IMR-90 (cell line): ENCODE measurements around the gene SEC23IP. TPM values are rescaled to one million over a fixed set of nuclear protein-coding genes. Genes with fewer than 3 reads are reported as not detected.
A peak's percentile ranks its signal among the peaks of the same experiment; 100 is the strongest.

Experiments
- ATAC-seq: fragments of 200-7000 bp; cut with Tn5 transposase; 2 replicates; pipeline ENCODE4 v1.9.1; 2020; ENCODE audit warnings: low read depth, mild to moderate bottlenecking, moderate library complexity
- BruUV-seq: library from RNA; stranded (reverse); fragments of 400-500 nt; replicated peaks from 2 replicates; lab custom pipeline; 2021; lab: Mats Ljungman, UMichigan
- CTCF ChIA-PET: fragments of 300-600 bp; formaldehyde crosslinking; extraction: SDS; loops from one replicate; lab custom pipeline; 2021; ENCODE audit warnings: antibody characterized with exemption; lab: Yijun Ruan, JAX
- POLR2A ChIA-PET: fragments of 300-600 bp; sonication (Branson Sonifier 250); formaldehyde crosslinking; loops from one replicate; lab custom pipeline; 2022; ENCODE audit warnings: antibody characterized with exemption; ENCODE audit not compliant: unreplicated experiment; lab: Charles Lee
- DNase-seq: peaks from one replicate; pipeline ENCODE4 v3.0.0; 2013
- H2AFZ ChIP-seq: replicated peaks from 2 replicates; pipeline ENCODE3; 2013; ENCODE audit warnings: low read length, mild to moderate bottlenecking; ENCODE audit not compliant: poor library complexity
- H2AK5ac ChIP-seq: 2 replicates; pipeline ENCODE4 v1.6.1; 2013; ENCODE audit warnings: low read depth, low read length, inconsistent platforms
- H2AK9ac ChIP-seq: replicated peaks from 2 replicates; pipeline ENCODE3; 2013; ENCODE audit warnings: mild to moderate bottlenecking, low read depth, low read length, moderate library complexity; ENCODE audit not compliant: poor library complexity
- H2BK120ac ChIP-seq: 2 replicates; pipeline ENCODE4 v1.6.1; 2013; ENCODE audit warnings: low read depth, low read length, inconsistent platforms
- H2BK15ac ChIP-seq: 3 replicates; pipeline ENCODE4 v1.6.1; 2013; ENCODE audit warnings: low read depth, low read length, inconsistent platforms
- H2BK20ac ChIP-seq: 2 replicates; pipeline ENCODE4 v1.6.1; 2013; ENCODE audit warnings: low read depth, mild to moderate bottlenecking, inconsistent platforms, low read length, moderate library complexity
- H2BK5ac ChIP-seq: 2 replicates; pipeline ENCODE4 v1.6.1; 2013; ENCODE audit warnings: mild to moderate bottlenecking, low read depth, low read length, inconsistent platforms; ENCODE audit not compliant: poor library complexity, severe bottlenecking
- H3K14ac ChIP-seq: replicated peaks from 2 replicates; pipeline ENCODE4 v1.6.1; 2013; ENCODE audit warnings: low read depth, low read length, inconsistent platforms
- H3K18ac ChIP-seq: 2 replicates; pipeline ENCODE4 v1.6.1; 2013; ENCODE audit warnings: low read depth, low read length, control low read depth
- H3K23ac ChIP-seq: 2 replicates; pipeline ENCODE4 v1.6.1; 2013; ENCODE audit warnings: low read depth, low read length, inconsistent platforms
- H3K27ac ChIP-seq: 2 replicates; pipeline ENCODE4 v1.5.1; 2013; ENCODE audit warnings: mild to moderate bottlenecking, control low read depth, low read length; ENCODE audit not compliant: insufficient read depth
- H3K27me3 ChIP-seq: 2 replicates; pipeline ENCODE4 v1.6.1; 2013; ENCODE audit warnings: low read length; ENCODE audit not compliant: control insufficient read depth, insufficient read depth
- H3K36me3 ChIP-seq: 2 replicates; pipeline ENCODE4 v1.6.1; 2013; ENCODE audit warnings: low read length, mixed read lengths; ENCODE audit not compliant: control insufficient read depth, insufficient read depth
- H3K4ac ChIP-seq: 2 replicates; pipeline ENCODE4 v1.6.1; 2013; ENCODE audit warnings: low read depth, low read length, inconsistent platforms
- H3K4me1 ChIP-seq: 2 replicates; pipeline ENCODE4 v1.6.1; 2013; ENCODE audit warnings: low read length, mixed read lengths; ENCODE audit not compliant: control insufficient read depth, insufficient read depth
- H3K4me2 ChIP-seq: 2 replicates; pipeline ENCODE4 v1.6.1; 2013; ENCODE audit warnings: low read depth, mild to moderate bottlenecking, control low read depth, low read length, moderate library complexity
- H3K4me3 ChIP-seq: 2 replicates; pipeline ENCODE4 v1.5.1; 2013; ENCODE audit warnings: low read depth, mild to moderate bottlenecking, control low read depth, low read length, moderate library complexity; ENCODE audit not compliant: insufficient read depth
- H3K56ac ChIP-seq: 2 replicates; pipeline ENCODE4 v1.6.1; 2013; ENCODE audit warnings: low read length, inconsistent platforms; ENCODE audit not compliant: insufficient read depth; ENCODE audit errors: extremely low read depth
- H3K79me1 ChIP-seq, 2 experiments: 2 replicates each; pipeline ENCODE4 v1.6.1; 2013; ENCODE audit warnings: low read length in 2 of 2, inconsistent platforms in 1 of 2, low read depth in 1 of 2
- H3K9ac ChIP-seq: 2 replicates; pipeline ENCODE4 v1.6.1; 2013; ENCODE audit warnings: low read depth, low read length, control low read depth
- H3K9me1 ChIP-seq: 2 replicates; pipeline ENCODE4 v1.6.1; 2013; ENCODE audit warnings: low read length, inconsistent platforms; ENCODE audit not compliant: insufficient read depth
- H3K9me3 ChIP-seq: 2 replicates; pipeline ENCODE4 v1.6.1; 2013; ENCODE audit warnings: low read length; ENCODE audit not compliant: control insufficient read depth, insufficient read depth
- H4K20me1 ChIP-seq: 2 replicates; pipeline ENCODE4 v1.6.1; 2013; ENCODE audit warnings: low read length, inconsistent platforms; ENCODE audit not compliant: insufficient read depth
- H4K5ac ChIP-seq: 2 replicates; pipeline ENCODE4 v1.6.1; 2013; ENCODE audit warnings: mild to moderate bottlenecking, low read depth, low read length, control low read depth
- H4K8ac ChIP-seq, 2 experiments: 2 replicates each; pipeline ENCODE4 v1.6.1; 2013; ENCODE audit warnings: low read depth in 2 of 2, low read length in 2 of 2, control low read depth in 1 of 2, inconsistent platforms in 1 of 2
- H4K91ac ChIP-seq: 2 replicates; pipeline ENCODE4 v1.6.1; 2013; ENCODE audit warnings: low read depth, low read length, inconsistent platforms; ENCODE audit not compliant: insufficient read depth
- MAFK ChIP-seq: IDR thresholded peaks from 2 replicates; pipeline ENCODE4 v1.6.1; 2012; ENCODE audit warnings: low read depth, low read length, improper control_type of control experiment
- NFE2L2 ChIP-seq: fragments of 150-350 bp; IDR thresholded peaks from 2 replicates; pipeline ENCODE4 v1.6.1; 2016; ENCODE audit warnings: low read depth, mild to moderate bottlenecking, low read length
- POLR2A ChIP-seq: IDR thresholded peaks from 2 replicates; pipeline ENCODE4 v1.6.1; 2012; ENCODE audit warnings: mild to moderate bottlenecking, low read depth, low read length
- RCOR1 ChIP-seq: IDR thresholded peaks from 2 replicates; pipeline ENCODE4 v1.6.1; 2012; ENCODE audit warnings: mild to moderate bottlenecking, low read length, improper control_type of control experiment; ENCODE audit not compliant: insufficient replicate concordance
- RFX5 ChIP-seq: IDR thresholded peaks from 2 replicates; pipeline ENCODE4 v1.8.0; 2012; ENCODE audit warnings: low read depth, mild to moderate bottlenecking, low read length, moderate library complexity
- WGBS, 2 experiments: methylation state at CpG; one replicate each; pipeline versions ENCODE4 v1.1.5 to v1.1.7; 2013; ENCODE audit warnings: missing lambda C conversion rate in 2 of 2; ENCODE audit not compliant: insufficient read length in 1 of 2; ENCODE audit errors: extremely low coverage in 2 of 2; 5-methylcytosine and 5-hydroxymethylcytosine counted together
- dilution Hi-C: fragments of 300-500 bp; cut with HindIII; formaldehyde crosslinking; loops from one replicate; pipeline ENCODE4 v1.14.3; 2018; ENCODE audit warnings: low sequenced_read_pairs; ENCODE audit not compliant: unreplicated experiment
- in situ Hi-C: fragments of 300-500 bp; cut with MboI; formaldehyde crosslinking; loops from 3 replicates; pipeline ENCODE4 v1.14.3; 2019; ENCODE audit warnings: low sequenced_read_pairs, inconsistent platforms, mixed read lengths
- intact Hi-C: fragments of 100-400 bp; cut with micrococcal nuclease; formaldehyde crosslinking; loops from 2 replicates; pipeline ENCODE4 v1.10.0; 2022
- polyA plus RNA-seq, 3 experiments: library from polyadenylated mRNA; depleted of rRNA; stranded (reverse); fragments of >200 nt; gene quantifications; 2 replicates each; pipeline ENCODE4 v1.2.3, GENCODE V29; 2012; ENCODE audit warnings: low replicate concordance in 1 of 3
- total RNA-seq: library from RNA; depleted of rRNA; stranded (reverse); fragments of >200 nt; gene quantifications from 2 replicates; pipeline ENCODE4 v1.2.3, GENCODE V29; 2012

The SEC23IP gene
- total and polyA plus RNA-seq, 2 of the 4 experiments (the other 2 are of a cell fraction), result 37.4 to 39.8 TPM

GRCh38 chr10:119919271-119919670, 26.7 kb downstream of the SEC23IP start:
- dilution Hi-C loops, result no loop called here

More at GRCh38 chr10:119919271-119919670, 26.7 kb downstream of the SEC23IP start:
- Histone ChIP-seq H2BK20ac (no peak overlapping the region), H3K9me1 (peaks cover 3% of the 10 kb centered on the region; the same call in 1 of the 2 replicates), H2BK5ac (no peak overlapping the region), H3K23ac (no peak overlapping the region), H4K20me1 (no peaks in the 10 kb centered on the region), H3K36me3 (peaks cover 38% of the 10 kb centered on the region), H4K5ac (no peak overlapping the region), H2AK9ac (no peak overlapping the region), H3K27ac (peak overlapping the region; percentile 31; the same call in 1 of the 2 replicates), H2AK5ac (no peak overlapping the region), H2AFZ (no peak overlapping the region), H3K18ac (no peak overlapping the region), H3K4me2 (no peak overlapping the region), H4K8ac (no peak overlapping the region), H2BK15ac (no peak overlapping the region), H3K4me1 (peaks cover 2% of the 10 kb centered on the region), H3K14ac (no peak overlapping the region), H3K4ac (no peak overlapping the region), H3K4me3 (no peak overlapping the region), H3K27me3 (no peaks in the 10 kb centered on the region), H4K91ac (no peak overlapping the region), H3K79me1 (peaks cover 8 to 12% of the 10 kb centered on the region in 2 experiments), H3K9me3 (no peaks in the 10 kb centered on the region), H3K9ac (no peak overlapping the region), H3K56ac (no peak overlapping the region), H2BK120ac (no peak overlapping the region)
- in situ Hi-C loops (no loop called here), intact Hi-C loops (no loop called here)
- ChIA-PET POLR2A (no interaction called here), CTCF (interaction anchor here (0.6 kb wide), 1 partner anchor 59 kb away, joined by 3 read pairs; no protein-coding TSS in a partner anchor)
- ATAC-seq (peak; percentile 82), DNase-seq (peak; percentile 70)
- no CpG with 5 or more reads among the region's 3 CpGs for WGBS, 2 experiments
- no TSS peak for BruUV-seq
- TF ChIP-seq MAFK (no peak), POLR2A (no peak), RFX5 (no peak), NFE2L2 (no peak), RCOR1 (no peak)
